Activated T-helper 2 cell treated with anti-CD3 and anti-CD28 coated beads, Interferon-gamma antibody, Interleukin-2, Interleukin-4, amounts not matched to agents 10 μg/mL and 5 μg/mL and 100 μg/mL, durations not matched to agents 14 hours and 24 hours and 36 hours (primary cell): ENCODE measurements around the gene LRRC27. TPM values are rescaled to one million over a fixed set of nuclear protein-coding genes. Genes with fewer than 3 reads are reported as not detected.
"Not testable (repeated sequence)": the region's sequence is repeated elsewhere in the genome, so short reads cannot be mapped to it uniquely, and the experiment has no call there.

Experiments
- DNase-seq: peaks from one replicate; pipeline ENCODE4 v3.0.0; 2021; ENCODE audit warnings: low spot score
- H3K27ac Mint-ChIP-seq: one replicate; pipeline ENCODE4 v1.8.0; 2021; ENCODE audit warnings: mixed read lengths
- H3K27me3 Mint-ChIP-seq: one replicate; pipeline ENCODE4 v1.8.0; 2021; ENCODE audit warnings: low read depth, mixed read lengths
- H3K36me3 Mint-ChIP-seq: one replicate; pipeline ENCODE4 v1.8.0; 2021; ENCODE audit warnings: low read depth, mixed read lengths
- H3K4me1 Mint-ChIP-seq: one replicate; pipeline ENCODE4 v1.8.0; 2021; ENCODE audit warnings: low read depth, mixed read lengths
- H3K4me3 Mint-ChIP-seq: one replicate; pipeline ENCODE4 v1.8.0; 2021; ENCODE audit warnings: low read depth, mild to moderate bottlenecking, moderate library complexity, mixed read lengths
- H3K9me3 Mint-ChIP-seq: one replicate; pipeline ENCODE4 v1.8.0; 2021; ENCODE audit warnings: mixed read lengths
- intact Hi-C: fragments of 100-400 bp; cut with micrococcal nuclease; formaldehyde crosslinking; loops from one replicate; pipeline ENCODE4 v1.15.1; 2023
- total RNA-seq: library from RNA; stranded (reverse); gene quantifications from 2 replicates; pipeline ENCODE4 v1.2.3, GENCODE V29; 2022

Gene LRRC27
- total RNA-seq, 1 donor from 2014 or later = 3.5 TPM

GRCh38 chr10:132373241-132373955 lies 41.4 kb downstream of the LRRC27 start:
- H3K4me3 Mint-ChIP-seq = no peak overlapping the region

GRCh38 chr10:132374176-132374575 lies 42.2 kb downstream of the LRRC27 start:
- Mint-ChIP-seq H3K27ac (no peak overlapping the region), H3K36me3 (no peaks in the 10 kb centered on the region), H3K4me1 (peaks cover 2% of the 10 kb centered on the region), H3K4me3 (no peak overlapping the region), H3K27me3 (peaks cover 2% of the 10 kb centered on the region), H3K9me3 (no peaks in the 10 kb centered on the region)
- DNase-seq = no peak
- intact Hi-C loops = no loop called here

More at GRCh38 chr10:132373241-132373955, 41.4 kb downstream of the LRRC27 start:
- no peak overlapping the region for H3K27ac Mint-ChIP-seq
- no peak for DNase-seq
- no peaks in the 10 kb centered on the region for H3K9me3 Mint-ChIP-seq
- peaks cover 2% of the 10 kb centered on the region for H3K27me3 Mint-ChIP-seq
- intact Hi-C loops = no loop called here
- H3K36me3 Mint-ChIP-seq = no peaks in the 10 kb centered on the region
- H3K4me1 Mint-ChIP-seq = peaks cover 2% of the 10 kb centered on the region

- DNase-seq = no peak
- H3K9me3 Mint-ChIP-seq = no peaks in the 10 kb centered on the region
- H3K4me1 Mint-ChIP-seq = peaks cover 2% of the 10 kb centered on the region
- no peak overlapping the region for H3K4me3 Mint-ChIP-seq
- intact Hi-C loops = no loop called here
- no peaks in the 10 kb centered on the region for H3K36me3 Mint-ChIP-seq
- no peak overlapping the region for H3K27ac Mint-ChIP-seq
- H3K27me3 Mint-ChIP-seq = peaks cover 2% of the 10 kb centered on the region
These were observed 42.6 kb downstream of the LRRC27 start for GRCh38 chr10:132374612-132375011.

- DNase-seq = no peak
- H3K27ac Mint-ChIP-seq = no peak overlapping the region
These were observed 43.3 kb downstream of the LRRC27 start for GRCh38 chr10:132375116-132375794.

GRCh38 chr10:132375795-132376297 lies 43.9 kb downstream of the LRRC27 start:
- H3K27me3 Mint-ChIP-seq = peaks cover 2% of the 10 kb centered on the region
- no peaks in the 10 kb centered on the region for H3K36me3 Mint-ChIP-seq
- peaks cover 2% of the 10 kb centered on the region for H3K4me1 Mint-ChIP-seq
- H3K27ac Mint-ChIP-seq = no peak overlapping the region
- no peaks in the 10 kb centered on the region for H3K9me3 Mint-ChIP-seq
- intact Hi-C loops = no loop called here
- no peak overlapping the region for H3K4me3 Mint-ChIP-seq
- no peak for DNase-seq

More at GRCh38 chr10:132375116-132375794, 43.3 kb downstream of the LRRC27 start:
- no peaks in the 10 kb centered on the region for H3K36me3 Mint-ChIP-seq
- no peak overlapping the region for H3K4me3 Mint-ChIP-seq
- no peaks in the 10 kb centered on the region for H3K9me3 Mint-ChIP-seq
- peaks cover 2% of the 10 kb centered on the region for H3K4me1 Mint-ChIP-seq
- peaks cover 2% of the 10 kb centered on the region for H3K27me3 Mint-ChIP-seq
- intact Hi-C loops = no loop called here

GRCh38 chr10:132376394-132376851 lies 44.4 kb downstream of the LRRC27 start:
- no peaks in the 10 kb centered on the region for H3K36me3 Mint-ChIP-seq
- intact Hi-C loops = no loop called here
- no peaks in the 10 kb centered on the region for H3K9me3 Mint-ChIP-seq
- DNase-seq = no peak
- peaks cover 2% of the 10 kb centered on the region for H3K27me3 Mint-ChIP-seq
- H3K27ac Mint-ChIP-seq = no peak overlapping the region
- peaks cover 3% of the 10 kb centered on the region for H3K4me1 Mint-ChIP-seq
- no peak overlapping the region for H3K4me3 Mint-ChIP-seq

GRCh38 chr10:132377326-132377725 lies 45.3 kb downstream of the LRRC27 start:
- Mint-ChIP-seq H3K27me3 (no peaks in the 10 kb centered on the region), H3K4me3 (no peak overlapping the region), H3K27ac (no peak overlapping the region), H3K36me3 (no peaks in the 10 kb centered on the region), H3K4me1 (peaks cover 7% of the 10 kb centered on the region), H3K9me3 (no peaks in the 10 kb centered on the region)
- DNase-seq = no peak
- intact Hi-C loops = no loop called here

- intact Hi-C loops, H3K27ac Mint-ChIP-seq, H3K4me1 Mint-ChIP-seq, DNase-seq, H3K9me3 Mint-ChIP-seq, H3K27me3 Mint-ChIP-seq, H3K4me3 Mint-ChIP-seq, H3K36me3 Mint-ChIP-seq: not testable (repeated sequence)
These were observed 47.0 kb downstream of the LRRC27 start for GRCh38 chr10:132379026-132379425.

- H3K4me3 Mint-ChIP-seq, H3K36me3 Mint-ChIP-seq, H3K9me3 Mint-ChIP-seq, H3K4me1 Mint-ChIP-seq, DNase-seq, H3K27ac Mint-ChIP-seq, H3K27me3 Mint-ChIP-seq: not testable (repeated sequence)
- intact Hi-C loops = loop anchor here (10.0 kb wide), 1 partner anchor 254 kb away; no protein-coding TSS in a partner anchor
These were observed 49.0 kb downstream of the LRRC27 start for GRCh38 chr10:132380986-132381385.

GRCh38 chr10:132381741-132382140 lies 49.7 kb downstream of the LRRC27 start:
- no peak for DNase-seq
- no peaks in the 10 kb centered on the region for H3K27me3 Mint-ChIP-seq
- intact Hi-C loops = loop anchor here (10.0 kb wide), 1 partner anchor 253 kb away; no protein-coding TSS in a partner anchor
- no peaks in the 10 kb centered on the region for H3K36me3 Mint-ChIP-seq
- peaks cover 10% of the 10 kb centered on the region for H3K4me1 Mint-ChIP-seq
- no peak overlapping the region for H3K4me3 Mint-ChIP-seq
- H3K9me3 Mint-ChIP-seq = no peaks in the 10 kb centered on the region
- no peak overlapping the region for H3K27ac Mint-ChIP-seq

- Mint-ChIP-seq H3K9me3 (no peaks in the 10 kb centered on the region), H3K36me3 (no peaks in the 10 kb centered on the region), H3K4me1 (peaks cover 10% of the 10 kb centered on the region), H3K27me3 (no peaks in the 10 kb centered on the region), H3K4me3 (no peak overlapping the region), H3K27ac (no peak overlapping the region)
- DNase-seq = no peak
- intact Hi-C loops = loop anchor here (10.0 kb wide), 1 partner anchor 252 kb away; no protein-coding TSS in a partner anchor
These were observed 50.4 kb downstream of the LRRC27 start for GRCh38 chr10:132382231-132382922.

- Mint-ChIP-seq H3K27ac (no peak overlapping the region), H3K4me3 (no peak overlapping the region), H3K36me3 (no peaks in the 10 kb centered on the region), H3K27me3 (no peaks in the 10 kb centered on the region), H3K9me3 (no peaks in the 10 kb centered on the region), H3K4me1 (peaks cover 11% of the 10 kb centered on the region)
- DNase-seq = no peak
- intact Hi-C loops = loop anchor here (10.0 kb wide), 1 partner anchor 252 kb away; no protein-coding TSS in a partner anchor
These were observed 51.1 kb downstream of the LRRC27 start for GRCh38 chr10:132383101-132383500.
